HG03354 (cell line): ENCODE results near the gene PAFAH2.

Source experiments
- ATAC-seq: cut with Tn5 transposase; IDR thresholded peaks from one replicate; pipeline ENCODE4 v1.9.1; 2021; ENCODE audit warnings: mild to moderate bottlenecking; ENCODE audit not compliant: unreplicated experiment, poor library complexity, severe bottlenecking

PAFAH2 gene

DNA sequence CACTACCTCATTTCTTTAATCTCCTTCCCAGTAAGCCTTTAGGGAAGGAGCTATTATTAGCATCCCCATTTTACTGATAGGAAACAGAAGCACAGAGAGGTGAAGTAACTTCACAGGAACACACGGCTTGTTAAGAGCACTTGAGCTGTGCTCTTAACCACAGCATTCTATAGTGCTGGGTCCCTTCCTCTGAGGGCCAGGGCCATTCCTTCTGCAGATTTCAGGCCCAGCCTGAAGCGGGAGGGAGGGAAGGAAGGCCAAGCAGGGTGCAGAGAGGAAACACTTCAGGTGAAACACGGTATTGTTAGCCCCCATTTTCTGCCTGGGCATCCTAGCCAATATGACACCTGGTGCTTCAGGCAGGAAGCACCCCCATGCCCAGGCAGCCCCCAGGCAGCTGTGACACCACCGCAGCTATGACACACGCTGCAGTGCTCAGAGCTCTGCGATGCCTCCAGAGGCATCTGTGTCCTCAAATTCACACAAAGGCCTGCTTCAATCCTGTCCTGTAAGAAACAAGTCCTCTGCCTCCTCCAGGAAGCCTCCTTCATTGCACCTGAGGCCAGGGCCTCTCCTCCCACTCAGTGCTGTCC, 19.2 kb upstream of the PAFAH2 start:
- no peak for ATAC-seq

DNA sequence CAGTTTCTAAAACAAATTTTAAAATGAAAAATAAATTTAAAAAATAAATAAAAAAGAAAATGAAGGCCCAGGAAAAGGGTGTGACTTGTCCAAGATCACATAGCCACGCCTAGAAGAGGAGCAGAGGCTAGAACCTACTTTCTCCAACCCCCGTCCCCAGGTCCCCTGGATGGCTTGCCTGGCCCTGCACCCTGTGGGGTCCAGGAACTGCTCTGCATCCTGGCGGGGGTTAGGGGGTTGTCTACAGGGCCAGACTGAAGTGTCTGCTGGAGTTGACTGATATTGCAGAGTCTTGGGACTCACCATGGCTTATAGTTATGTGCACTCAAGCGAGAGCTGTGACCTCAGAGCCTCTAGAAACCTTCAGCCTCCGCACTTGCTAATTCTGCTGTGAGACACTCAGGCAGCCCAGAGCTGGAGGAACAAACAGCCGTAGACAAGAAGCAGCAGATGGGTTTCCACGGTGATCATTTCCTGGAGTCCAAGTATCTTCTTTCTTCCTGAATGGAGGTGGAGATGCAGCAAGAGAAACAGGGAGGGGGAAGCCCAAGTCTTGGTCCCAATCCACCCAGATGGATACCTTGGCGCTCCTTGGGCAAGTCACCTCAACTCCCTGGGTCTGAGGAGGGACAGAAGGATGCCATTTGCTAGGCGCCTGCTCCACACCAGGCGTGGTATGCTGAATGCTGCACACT, 18.5 kb upstream of the PAFAH2 start:
- no peak for ATAC-seq

DNA sequence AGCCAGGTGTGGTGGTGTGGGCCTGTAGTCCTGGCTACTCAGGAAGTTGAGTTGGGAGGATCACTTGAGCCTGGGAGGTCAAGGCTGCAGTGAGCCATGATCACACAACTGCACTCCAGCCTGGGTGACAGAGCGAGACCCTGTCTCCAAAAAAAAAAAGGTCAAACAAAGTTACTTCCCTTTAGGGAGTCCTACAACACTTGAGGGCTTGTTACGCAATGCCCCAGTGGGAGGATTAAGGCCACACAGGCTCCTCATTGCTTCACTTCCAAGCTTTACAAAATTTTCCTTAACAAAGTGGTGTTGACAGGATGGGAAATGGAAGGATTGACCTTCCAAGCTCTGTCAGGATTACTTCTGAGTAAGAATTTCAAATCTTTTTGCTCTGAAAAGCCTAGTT, 17.5 kb upstream of the PAFAH2 start:
- no peak for ATAC-seq

DNA sequence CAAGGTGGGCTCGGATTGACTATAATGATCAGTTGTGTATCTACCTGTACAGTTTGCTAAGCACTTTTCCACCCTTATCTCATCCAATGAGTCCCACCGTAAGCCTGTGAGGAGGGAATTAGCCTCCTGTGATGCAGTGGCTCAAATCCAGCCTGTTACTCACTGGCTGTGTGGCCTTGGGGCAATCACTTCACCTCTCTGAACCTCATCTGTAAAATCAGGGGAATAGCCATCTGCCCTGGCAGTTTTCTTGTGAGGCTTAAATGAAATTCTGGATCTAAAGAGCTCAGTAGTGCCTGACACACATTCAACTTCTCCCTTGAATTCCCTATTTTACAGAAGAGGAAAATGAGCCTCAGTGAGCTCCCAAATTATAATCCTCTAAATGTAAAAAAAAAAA, 16.3 kb upstream of the PAFAH2 start:
- ATAC-seq: no peak

DNA sequence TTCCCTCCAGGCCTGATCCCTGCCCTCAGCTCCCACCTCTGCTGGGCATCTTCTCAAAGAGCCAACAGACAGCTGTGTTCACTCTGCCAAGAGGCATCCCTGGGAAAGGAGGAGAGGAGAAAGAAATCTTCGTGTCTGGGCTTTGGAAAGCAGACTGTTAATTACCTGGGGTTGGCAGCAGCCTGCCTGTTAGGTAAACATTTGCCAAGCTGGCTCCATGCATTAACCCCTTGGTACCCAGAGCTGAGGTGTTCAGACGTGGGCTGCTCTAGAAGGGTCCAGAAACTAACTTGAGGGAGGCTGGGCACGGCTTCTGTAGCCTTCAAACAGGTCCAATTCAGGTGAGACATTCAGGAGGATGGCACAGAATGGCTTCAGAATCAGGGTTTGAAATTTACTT, 15.0 kb upstream of the PAFAH2 start:
- ATAC-seq: no peak

DNA sequence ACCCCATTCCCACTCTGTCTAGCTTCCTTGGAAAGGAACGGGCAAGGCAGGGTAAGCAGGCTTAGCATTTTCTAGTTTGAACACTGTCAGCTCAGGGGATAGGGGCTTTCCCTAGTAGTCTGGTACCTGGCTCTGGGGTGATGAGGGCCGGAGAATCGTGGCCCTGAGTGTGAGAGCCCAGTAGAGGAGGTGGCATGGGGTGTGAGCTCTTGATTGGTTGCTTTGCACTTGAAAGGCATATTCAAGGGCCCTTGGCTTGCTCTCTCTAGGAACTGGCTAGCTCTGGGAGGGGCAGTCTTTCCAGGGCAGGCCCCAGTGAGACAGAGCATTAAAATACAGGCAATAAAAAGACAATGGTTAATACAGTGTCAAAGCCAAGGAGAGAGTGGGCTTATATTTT, 13.0 kb upstream of the PAFAH2 start:
- ATAC-seq: no peak

DNA sequence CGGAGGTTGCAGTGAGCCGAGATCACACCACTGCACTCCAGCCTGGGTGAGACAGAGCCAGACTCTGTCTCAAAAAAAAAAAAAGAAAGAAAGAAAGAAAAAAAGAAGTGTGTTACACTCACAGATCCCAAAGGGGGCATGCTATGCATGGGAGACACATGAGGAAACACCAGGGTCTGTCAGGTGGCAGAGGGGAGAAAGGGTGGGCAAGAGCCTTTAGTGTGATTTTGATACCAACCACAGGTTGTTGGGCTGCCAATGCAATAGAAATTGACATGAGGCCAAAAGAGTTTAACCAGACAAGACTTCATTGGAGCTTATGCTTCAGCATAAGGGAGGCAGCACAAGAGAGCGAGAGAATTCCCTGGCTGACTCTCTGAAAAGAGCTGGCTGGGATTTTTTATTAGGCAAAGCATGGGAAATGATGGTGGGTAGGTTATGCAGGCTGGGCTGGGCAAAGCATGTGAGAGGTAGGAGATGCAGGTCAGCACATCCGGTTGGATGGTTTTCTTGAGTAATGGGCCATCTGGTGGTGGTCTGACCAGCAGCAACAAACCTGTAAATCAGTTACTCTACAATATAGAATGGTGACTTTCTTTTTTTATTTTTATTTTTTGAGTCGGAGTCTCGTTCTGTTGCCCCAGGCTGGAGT, 12.1 kb upstream of the PAFAH2 start:
- no peak for ATAC-seq

DNA sequence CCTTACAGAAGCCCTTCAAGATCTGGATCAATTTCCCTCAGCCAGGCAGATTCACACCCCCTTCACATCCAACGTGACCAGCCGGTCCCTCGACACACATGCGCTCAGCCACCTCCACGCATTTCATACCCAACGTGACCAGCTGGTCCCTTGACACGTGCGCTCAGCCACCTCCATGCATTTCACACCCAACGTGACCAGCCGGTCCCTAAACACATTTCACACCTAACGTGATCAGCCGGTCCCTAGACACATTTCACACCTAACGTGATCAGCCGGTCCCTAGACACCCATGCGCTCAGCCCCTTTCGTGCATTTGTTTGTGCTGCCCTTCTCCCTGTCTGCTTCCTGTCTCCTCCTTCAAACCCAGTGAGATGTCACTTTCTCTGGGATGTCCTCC, 8.8 kb upstream of the PAFAH2 start:
- no peak for ATAC-seq

DNA sequence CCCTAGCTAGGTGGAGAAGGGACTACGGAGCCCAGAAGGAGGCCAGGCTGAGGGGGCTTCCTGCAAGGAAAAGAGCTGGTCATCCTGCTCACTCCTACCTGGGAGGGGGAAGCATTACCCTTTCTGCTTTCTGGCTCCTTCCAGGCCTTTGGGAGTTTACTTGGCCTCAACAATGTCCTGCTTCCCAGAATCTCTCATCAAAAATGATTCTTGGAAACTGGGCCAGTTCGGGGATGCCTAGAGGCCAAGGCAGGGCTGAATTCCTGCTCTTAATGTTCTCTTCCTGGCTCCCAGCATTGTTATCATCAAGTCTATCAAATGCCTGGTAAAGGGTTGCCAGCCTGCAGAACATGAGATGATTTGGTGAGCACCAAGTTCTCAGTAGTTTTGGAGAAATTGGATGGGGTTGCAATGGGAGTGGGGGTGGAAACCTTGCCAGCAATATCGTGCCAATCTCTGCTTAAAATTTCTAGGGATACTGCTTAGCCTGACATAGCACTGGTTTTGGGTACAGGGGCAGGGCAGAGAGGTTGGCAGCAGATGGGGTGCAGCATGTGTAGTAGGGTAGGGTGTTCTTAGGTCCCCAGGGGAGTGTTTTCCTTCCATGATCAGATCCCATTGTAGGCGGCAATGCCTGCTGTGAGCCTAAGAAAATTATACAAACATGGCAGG, 7.7 kb upstream of the PAFAH2 start:
- ATAC-seq: no peak

DNA sequence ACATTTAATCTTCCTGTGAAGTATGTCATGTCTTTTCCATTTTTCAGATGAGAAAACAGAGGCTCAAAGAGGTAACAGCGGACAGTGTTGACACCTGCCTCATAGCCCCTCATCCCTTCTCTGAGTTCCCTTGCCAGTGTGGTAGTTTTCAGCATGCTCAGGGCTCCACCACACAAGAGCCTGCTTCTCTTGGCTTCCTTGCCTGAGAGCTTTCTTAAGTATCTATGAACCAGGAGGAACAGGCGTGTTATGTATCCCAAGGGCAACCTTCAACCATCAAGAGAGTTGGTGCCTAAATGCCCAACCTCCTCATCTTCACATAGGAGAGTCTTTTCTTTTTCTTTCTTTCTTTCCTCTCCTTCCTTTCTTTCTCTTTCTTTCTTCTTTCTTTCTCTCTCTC, 5.9 kb upstream of the PAFAH2 start:
- no peak for ATAC-seq

DNA sequence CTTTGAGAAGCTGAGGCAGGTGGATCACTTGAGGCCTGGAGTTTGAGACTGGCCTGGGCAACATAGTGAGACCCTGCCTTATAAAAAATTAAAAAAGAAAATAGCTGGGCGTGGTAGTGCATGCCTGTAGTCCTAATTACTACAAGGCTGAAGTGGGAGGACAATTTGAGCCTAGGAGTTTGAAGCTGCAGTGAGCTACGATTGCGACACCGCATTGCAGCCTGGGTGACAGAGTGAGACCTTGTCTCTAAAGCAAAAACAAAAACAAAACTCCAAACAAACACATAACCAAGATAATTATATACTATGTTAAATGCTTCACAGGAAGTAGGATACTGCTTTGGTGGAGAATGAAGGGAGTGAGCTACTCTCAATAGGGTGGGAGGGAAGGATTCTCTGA, 5.4 kb upstream of the PAFAH2 start:
- ATAC-seq: no peak

DNA sequence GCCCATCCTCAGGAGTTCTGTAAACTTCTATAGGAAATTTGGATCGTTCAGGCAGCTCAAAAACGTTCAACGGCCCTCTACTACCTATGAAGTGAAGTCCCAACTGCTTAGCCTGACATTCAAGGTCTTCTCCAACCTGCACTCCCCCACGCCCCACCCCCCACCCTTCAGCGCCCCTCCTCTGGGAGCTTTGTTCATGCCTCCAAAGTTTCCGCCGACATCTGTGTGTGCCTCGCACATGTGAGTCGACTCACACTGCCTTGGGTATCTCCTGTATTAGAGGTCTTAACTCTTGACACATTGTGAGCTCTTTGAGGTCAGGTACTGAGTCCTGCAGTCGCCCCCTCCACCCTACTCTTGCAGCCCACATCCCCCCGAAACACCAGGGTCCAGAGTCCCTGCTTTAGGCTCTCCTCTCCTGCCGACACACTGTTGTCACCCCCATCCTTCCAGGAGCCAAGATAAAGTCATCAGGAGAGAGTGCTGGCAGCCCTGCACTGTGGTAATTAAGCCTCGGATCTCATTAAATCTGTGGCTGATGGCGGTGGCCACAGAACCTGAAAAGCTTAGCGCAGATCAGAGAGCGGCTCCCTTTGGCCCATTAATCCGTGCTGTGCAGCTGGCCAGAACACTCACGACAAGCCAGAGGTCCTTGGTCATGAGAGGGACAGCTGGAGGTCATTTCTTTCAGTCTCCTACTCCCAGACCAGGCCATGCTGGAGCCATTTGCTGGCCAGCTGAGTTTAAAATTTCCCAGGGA, 1.4 kb upstream of the PAFAH2 start:
- no peak for ATAC-seq

DNA sequence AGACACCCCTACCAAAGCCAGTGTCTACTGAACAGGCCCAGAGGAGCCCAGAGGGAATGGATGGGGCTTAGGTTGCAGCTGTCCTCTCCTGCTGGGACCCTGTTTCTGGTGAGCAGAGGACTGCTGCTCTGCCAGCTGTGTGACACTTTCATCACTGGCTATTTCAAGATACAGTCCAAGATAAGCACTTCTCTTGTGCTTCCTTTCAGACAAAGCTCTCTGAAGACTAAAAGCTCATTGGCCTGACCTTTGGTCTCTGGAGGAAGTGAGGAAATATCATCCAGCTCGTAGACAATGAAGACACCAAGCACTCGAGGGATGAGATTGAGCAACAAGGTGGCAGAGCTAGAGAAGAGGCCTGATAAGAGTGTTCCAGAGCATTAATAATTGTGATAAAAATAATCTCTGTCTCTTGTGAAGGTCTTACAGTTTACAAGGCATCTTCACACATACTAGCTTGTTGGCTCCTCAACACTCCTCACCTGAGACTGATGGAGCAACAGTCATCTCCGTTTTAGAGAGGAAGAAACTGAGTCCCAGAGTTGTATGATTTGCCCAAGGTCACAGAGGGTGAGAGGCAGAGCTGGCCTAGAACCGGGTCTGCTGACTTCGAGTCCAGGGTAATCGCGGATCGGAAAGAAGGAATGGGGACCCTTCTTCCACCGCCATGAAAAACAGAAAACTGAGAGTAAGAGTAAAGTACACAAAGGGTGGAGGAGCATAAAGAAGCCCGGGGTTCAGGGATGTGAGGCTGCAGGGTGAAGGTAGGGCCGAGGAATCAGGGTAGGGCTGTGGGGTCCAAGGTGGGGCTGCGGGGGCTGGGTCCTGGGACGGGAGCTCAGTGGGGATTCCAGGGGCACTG, 666 bp downstream of the PAFAH2 start:
- no peak for ATAC-seq

DNA sequence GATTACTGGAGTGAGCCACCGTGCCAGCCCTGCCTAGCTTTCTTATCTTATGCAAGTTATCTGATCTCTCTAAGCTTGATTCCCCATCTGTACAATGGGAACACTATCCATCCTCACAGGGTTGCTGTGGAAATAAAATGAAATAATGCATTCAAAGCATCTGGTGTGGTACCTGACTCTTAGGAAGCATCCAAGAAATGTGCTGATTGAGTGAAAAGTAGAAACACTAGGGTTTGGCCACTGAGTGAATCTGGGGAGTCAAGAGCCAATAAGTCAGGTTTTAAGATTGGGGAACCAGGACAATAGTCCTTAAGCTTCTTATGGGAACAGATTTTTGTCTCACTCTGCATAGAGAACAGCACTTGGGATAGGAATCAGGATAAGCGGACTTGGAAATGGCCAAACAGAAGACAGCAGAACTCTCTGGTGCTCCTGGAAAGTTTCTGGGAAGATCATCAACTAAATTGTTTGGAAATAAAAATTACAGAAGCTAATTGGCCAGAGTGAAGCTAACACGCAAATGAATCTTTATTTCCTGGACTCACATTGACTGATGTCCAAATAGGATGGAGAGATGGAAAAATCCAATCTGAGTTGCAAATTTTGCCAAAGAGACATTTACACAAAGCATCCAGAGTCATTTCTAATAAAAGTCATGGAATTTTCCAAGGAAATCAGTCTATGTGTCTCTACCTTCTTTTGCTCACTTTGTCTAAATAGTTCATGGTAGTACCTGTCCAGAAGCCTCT, 3.3 kb downstream of the PAFAH2 start:
- ATAC-seq: no peak

DNA sequence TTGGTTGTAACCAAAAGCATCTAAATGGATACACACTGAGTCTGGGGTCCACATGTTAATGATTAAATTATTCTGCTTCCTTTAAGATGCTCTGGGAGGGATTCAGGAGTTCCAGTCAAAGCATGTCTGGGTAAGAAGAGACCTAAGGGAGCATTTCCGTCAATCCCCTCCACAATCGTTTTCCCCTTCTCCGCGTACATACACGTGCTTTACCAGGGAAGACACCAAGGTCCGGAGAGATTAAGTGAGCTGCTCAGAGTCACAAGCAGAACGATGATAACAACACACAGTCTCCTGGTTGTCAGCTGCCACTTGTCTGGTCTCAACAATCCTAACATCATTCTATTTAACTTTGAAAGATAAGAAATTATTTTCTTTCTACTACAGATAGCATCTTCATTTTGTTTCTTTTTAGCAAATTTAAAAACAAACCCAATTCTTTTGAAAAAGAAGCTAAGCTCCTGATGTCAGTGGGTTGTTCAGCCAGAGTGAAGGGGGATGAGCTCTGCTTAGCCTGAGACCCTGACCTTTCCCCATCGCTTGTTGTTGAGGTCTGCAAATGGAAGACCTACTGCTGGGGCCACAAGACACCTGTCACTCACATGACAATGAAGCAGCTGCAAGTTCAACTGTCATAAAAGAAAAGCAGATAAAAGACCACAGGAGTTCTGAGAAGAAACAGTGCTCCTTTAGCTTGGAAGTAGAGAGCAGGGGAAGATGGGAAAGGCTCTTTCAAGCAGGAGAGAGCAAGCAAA, 4.5 kb downstream of the PAFAH2 start:
- no peak for ATAC-seq

DNA sequence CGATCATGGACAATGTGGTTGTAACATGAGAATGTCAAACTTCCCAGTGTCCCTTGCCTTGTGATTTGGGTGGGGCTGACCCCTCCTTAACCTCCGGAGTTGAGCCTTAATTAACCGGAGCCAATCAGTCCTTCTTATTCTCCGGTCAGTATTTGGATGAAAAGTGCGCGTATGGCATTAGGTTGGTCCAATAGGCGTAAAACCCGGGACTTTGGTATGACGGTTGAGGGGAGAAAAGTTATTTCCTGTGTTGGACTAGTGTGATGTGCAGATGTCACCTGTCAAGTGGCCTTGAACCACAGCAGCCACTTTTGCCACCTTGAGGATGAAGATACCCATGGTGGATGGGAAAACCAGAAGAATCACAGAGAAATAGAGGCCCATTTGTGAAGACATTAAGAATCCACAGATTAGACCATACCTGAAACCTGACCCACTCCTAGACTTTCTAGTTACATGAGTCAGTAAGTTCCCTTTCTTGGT, 5.1 kb downstream of the PAFAH2 start:
- no peak for ATAC-seq

DNA sequence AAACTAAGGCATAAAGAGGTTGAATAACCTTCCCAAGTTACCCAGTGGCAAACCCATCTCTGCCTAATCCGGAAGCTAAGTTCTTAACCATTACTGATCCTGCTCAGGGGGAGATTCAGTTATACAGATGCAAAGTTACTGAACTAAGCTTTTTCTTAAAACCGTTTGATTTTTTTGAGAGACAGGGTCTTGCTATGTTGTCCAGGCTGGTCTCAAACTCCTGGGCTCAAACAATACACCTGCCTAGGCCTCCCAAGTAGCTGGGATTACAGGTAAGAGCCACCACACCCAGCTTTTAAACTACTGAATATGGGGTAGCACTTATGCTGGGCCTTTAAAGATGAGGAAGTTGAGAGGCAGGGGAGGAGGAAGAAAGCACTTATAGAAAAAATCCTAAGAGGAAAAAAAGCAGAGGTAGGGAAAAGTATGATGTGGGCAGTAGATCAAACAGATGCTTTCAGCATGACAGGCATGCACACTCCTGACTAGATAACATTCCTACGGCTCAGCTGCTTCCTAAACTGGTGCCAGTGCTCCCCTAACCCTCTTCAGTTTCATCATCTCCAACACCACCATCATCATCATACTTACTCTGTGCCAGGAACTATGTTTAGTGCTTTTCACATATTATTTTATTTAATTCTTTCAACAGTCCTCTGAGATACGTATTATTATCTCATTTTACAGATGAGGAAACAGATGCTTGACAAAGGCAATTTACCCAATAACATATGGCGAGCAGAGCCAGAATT, 5.8 kb downstream of the PAFAH2 start:
- no peak for ATAC-seq
